Endothelial cell of umbilical vein (primary cell): Measurements from ENCODE around the gene SERPINB6.

ENCODE experiments used
- EZH2 ChIP-seq: IDR thresholded peaks from 2 replicates; pipeline ENCODE4 v1.6.1; 2012; ENCODE audit warnings: borderline replicate concordance, low read depth, mild to moderate bottlenecking, moderate library complexity, low read length, inconsistent platforms; ENCODE audit not compliant: severe bottlenecking
- JUN ChIP-seq: IDR thresholded peaks from 2 replicates; pipeline ENCODE4 v1.6.1; 2011; ENCODE audit warnings: borderline replicate concordance, low read depth; ENCODE audit not compliant: insufficient read length, insufficient read depth
- POLR2A ChIP-seq: IDR thresholded peaks from 2 replicates; pipeline ENCODE4 v1.6.1; 2012; ENCODE audit warnings: low read depth, mild to moderate bottlenecking, control low read depth, low read length
- POLR2AphosphoS5 ChIP-seq: IDR thresholded peaks from 2 replicates; pipeline ENCODE4 v1.6.1; 2012; ENCODE audit warnings: low read depth, mild to moderate bottlenecking, control low read depth, low read length, moderate library complexity; ENCODE audit not compliant: insufficient read depth
- TF ChIP-seq, protein P1 (sequence below), 2 donors: IDR thresholded peaks; 1 replicate in 1 of 2; 2 replicates in 1 of 2; pipeline ENCODE4 v1.5.1; 2011; ENCODE audit warnings: low read length in 2 of 2, mild to moderate bottlenecking in 2 of 2, moderate library complexity in 2 of 2, control low read depth in 1 of 2, inconsistent platforms in 1 of 2, low read depth in 1 of 2; ENCODE audit not compliant: insufficient read depth in 1 of 2; ENCODE audit errors: extremely low read depth in 1 of 2
- TF ChIP-seq, protein P2 (sequence below): IDR thresholded peaks from 2 replicates; pipeline ENCODE4 v1.6.1; 2011; ENCODE audit not compliant: insufficient read depth, insufficient read length

DNA sequence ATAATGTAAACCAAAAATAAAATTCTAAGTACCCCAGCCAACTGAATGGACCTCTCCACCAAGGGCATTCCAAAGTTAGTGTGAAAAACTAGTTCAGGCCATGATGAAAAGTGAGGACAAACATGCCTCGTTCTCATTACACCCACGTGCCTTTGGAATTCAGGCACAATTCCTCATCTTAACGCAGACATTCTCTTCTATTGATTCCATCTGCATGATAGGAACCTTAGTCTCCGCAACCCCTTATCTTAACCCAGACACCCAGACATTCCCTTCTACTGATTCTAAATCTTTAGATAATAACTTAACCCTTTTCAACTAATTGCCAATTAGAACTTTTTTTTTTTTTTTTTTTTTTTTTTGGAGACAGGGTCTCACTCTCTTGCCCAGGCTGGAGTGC, 7.6 kb upstream of the SERPINB6 start:
- TF ChIP-seq, protein P1, sequence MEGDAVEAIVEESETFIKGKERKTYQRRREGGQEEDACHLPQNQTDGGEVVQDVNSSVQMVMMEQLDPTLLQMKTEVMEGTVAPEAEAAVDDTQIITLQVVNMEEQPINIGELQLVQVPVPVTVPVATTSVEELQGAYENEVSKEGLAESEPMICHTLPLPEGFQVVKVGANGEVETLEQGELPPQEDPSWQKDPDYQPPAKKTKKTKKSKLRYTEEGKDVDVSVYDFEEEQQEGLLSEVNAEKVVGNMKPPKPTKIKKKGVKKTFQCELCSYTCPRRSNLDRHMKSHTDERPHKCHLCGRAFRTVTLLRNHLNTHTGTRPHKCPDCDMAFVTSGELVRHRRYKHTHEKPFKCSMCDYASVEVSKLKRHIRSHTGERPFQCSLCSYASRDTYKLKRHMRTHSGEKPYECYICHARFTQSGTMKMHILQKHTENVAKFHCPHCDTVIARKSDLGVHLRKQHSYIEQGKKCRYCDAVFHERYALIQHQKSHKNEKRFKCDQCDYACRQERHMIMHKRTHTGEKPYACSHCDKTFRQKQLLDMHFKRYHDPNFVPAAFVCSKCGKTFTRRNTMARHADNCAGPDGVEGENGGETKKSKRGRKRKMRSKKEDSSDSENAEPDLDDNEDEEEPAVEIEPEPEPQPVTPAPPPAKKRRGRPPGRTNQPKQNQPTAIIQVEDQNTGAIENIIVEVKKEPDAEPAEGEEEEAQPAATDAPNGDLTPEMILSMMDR (IDR thresholded peaks at IDR 0.05; ENCODE audit: extremely low read depth in 1 of 2, insufficient read depth in 1 of 2, low read depth in 1 of 2, low read length in 2 of 2), result no peak
- TF ChIP-seq POLR2AphosphoS5 (no peak), EZH2 (no peak), JUN (no peak), POLR2A (no peak)
- TF ChIP-seq, protein P2, sequence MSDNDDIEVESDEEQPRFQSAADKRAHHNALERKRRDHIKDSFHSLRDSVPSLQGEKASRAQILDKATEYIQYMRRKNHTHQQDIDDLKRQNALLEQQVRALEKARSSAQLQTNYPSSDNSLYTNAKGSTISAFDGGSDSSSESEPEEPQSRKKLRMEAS, result no peak
